Kidney (tissue), 14 donors: ENCODE data around the gene CHAT. TPM values are rescaled to one million over a fixed set of nuclear protein-coding genes. Genes with fewer than 3 reads are reported as not detected.

Source experiments
- DNase-seq, 5 donors: peaks; one replicate each; pipeline ENCODE4 v3.0.0-alpha.2; 2013 to 2020
- FAIRE-seq: peaks from 2 replicates; lab custom pipeline; 2012; peaks lifted over from hg19 to GRCh38; lab: Jason Lieb, UNC
- H3K27ac ChIP-seq, 2 donors: one replicate each; pipeline ENCODE4 v1.7.0; 2013; ENCODE audit warnings: low read depth in 2 of 2, low read length in 2 of 2, inconsistent platforms in 1 of 2
- H3K27me3 ChIP-seq: one replicate; pipeline ENCODE4 v1.7.1; 2013; ENCODE audit warnings: low read length, inconsistent platforms; ENCODE audit not compliant: control insufficient read depth, insufficient read depth
- H3K36me3 ChIP-seq, 3 donors: one replicate each; pipeline versions ENCODE4 v1.7.0 to v1.7.1; 2013; ENCODE audit warnings: low read length in 3 of 3, control low read depth in 1 of 3, inconsistent platforms in 1 of 3; ENCODE audit not compliant: insufficient read depth in 3 of 3, control insufficient read depth in 2 of 3
- H3K4me1 ChIP-seq, 3 donors: one replicate each; pipeline versions ENCODE4 v1.7.0 to v1.7.1; 2013; ENCODE audit warnings: low read length in 3 of 3, inconsistent platforms in 1 of 3, low read depth in 1 of 3; ENCODE audit not compliant: control insufficient read depth in 2 of 3, insufficient read depth in 2 of 3
- H3K4me3 ChIP-seq, 3 donors: one replicate each; pipeline versions ENCODE4 v1.7.0 to v1.8.1; 2013; ENCODE audit warnings: low read length in 3 of 3, control low read depth in 1 of 3, inconsistent platforms in 1 of 3
- H3K9ac ChIP-seq, 3 donors: one replicate each; pipeline versions ENCODE4 v1.7.0 to v1.7.1; 2013; ENCODE audit warnings: low read length in 3 of 3, control low read depth in 1 of 3, inconsistent platforms in 1 of 3
- H3K9me3 ChIP-seq, 3 donors: one replicate each; pipeline versions ENCODE4 v1.7.0 to v1.7.1; 2013; ENCODE audit warnings: low read length in 3 of 3, control low read depth in 1 of 3, inconsistent platforms in 1 of 3; ENCODE audit not compliant: control insufficient read depth in 2 of 3, insufficient read depth in 1 of 3
- CTCF ChIP-seq: IDR thresholded peaks from 3 replicates; pipeline ENCODE4 v1.5.1; 2012; ENCODE audit warnings: mild to moderate bottlenecking, moderate library complexity, borderline replicate concordance; ENCODE audit not compliant: insufficient read depth; ENCODE audit errors: extremely low read depth
- intact Hi-C: fragments of 100-400 bp; cut with DNase I; formaldehyde crosslinking; loops from one replicate; pipeline ENCODE4 v1.11.1; 2022
- polyA plus RNA-seq: library from polyadenylated mRNA; stranded (reverse); fragments of 350-450 nt; fragmentation: Illumina TruSeq; extraction: RNeasy Lipid Tissue Mini Kit (QIAGEN cat#74804); gene quantifications from one replicate; pipeline ENCODE4 v1.2.3, GENCODE V29; 2014; ENCODE audit warnings: low read depth, low replicate concordance; ENCODE audit not compliant: insufficient read depth
- total RNA-seq: library from RNA; stranded (reverse); fragmentation: NEBNext Ultra II Directional; extraction: Animal tissue kit (Norgen Biotek cat#: 25700); gene quantifications from one replicate; pipeline ENCODE4 v1.2.1, GENCODE V29; 2021
- donor health status: control.
- donor health status: control.
- donor health status: control.
- donor health status: control.
- donor health status: control.
- donor health status: DM: yes; HTN: yes; CAD: no.
- donor health status: Normal renal cell carcinoma (clear cell type).

CHAT gene
- total and polyA plus RNA-seq, 2 donors from 2014 or later: not detected

GRCh38 chr10:49696311-49696710 is 82.5 kb downstream of the CHAT start:
- DNase-seq: no peak

GRCh38 chr10:49698679-49699078 is 84.8 kb downstream of the CHAT start:
- no peaks in the 10 kb centered on the region for H3K36me3 ChIP-seq
- no peak overlapping the region for H3K4me3 ChIP-seq
- FAIRE-seq: no peak
- intact Hi-C loops: no loop called here
- no peaks in the 10 kb centered on the region for H3K27me3 ChIP-seq
- no peaks in the 10 kb centered on the region for H3K4me1 ChIP-seq
- no peak for DNase-seq
- H3K9me3 ChIP-seq: peaks cover 0 to 1% (median 0%) of the 10 kb centered on the region in 3 donors
- TF ChIP-seq CTCF: no peak
- no peak overlapping the region for H3K27ac ChIP-seq
- no peak overlapping the region for H3K9ac ChIP-seq

More at GRCh38 chr10:49696311-49696710, 82.5 kb downstream of the CHAT start:
- no peak for TF ChIP-seq CTCF
- peaks cover 0 to 3% (median 0%) of the 10 kb centered on the region in 3 donors for H3K9me3 ChIP-seq
- no peak overlapping the region for H3K9ac ChIP-seq
- H3K27me3 ChIP-seq: no peaks in the 10 kb centered on the region
- no peak overlapping the region for H3K4me3 ChIP-seq
- no peaks in the 10 kb centered on the region for H3K36me3 ChIP-seq
- FAIRE-seq: no peak
- no peaks in the 10 kb centered on the region for H3K4me1 ChIP-seq
- intact Hi-C loops: no loop called here
- H3K27ac ChIP-seq: no peak overlapping the region

- H3K27ac ChIP-seq: no peak overlapping the region
- no peak overlapping the region for H3K9ac ChIP-seq
- H3K4me3 ChIP-seq: no peak overlapping the region
- TF ChIP-seq CTCF: no peak
- no peaks in the 10 kb centered on the region for H3K36me3 ChIP-seq
- FAIRE-seq (no peak), DNase-seq (no peak)
- H3K27me3 ChIP-seq: no peaks in the 10 kb centered on the region
- intact Hi-C loops: no loop called here
- no peaks in the 10 kb centered on the region for H3K4me1 ChIP-seq
- no peaks in the 10 kb centered on the region for H3K9me3 ChIP-seq
Observed at GRCh38 chr10:49700211-49700610, 86.4 kb downstream of the CHAT start.

GRCh38 chr10:49700997-49701396 is 87.2 kb downstream of the CHAT start:
- Histone ChIP-seq H3K27ac (no peak overlapping the region), H3K9me3 (no peaks in the 10 kb centered on the region), H3K4me3 (no peak overlapping the region), H3K9ac (no peak overlapping the region), H3K27me3 (no peaks in the 10 kb centered on the region), H3K4me1 (no peaks in the 10 kb centered on the region), H3K36me3 (no peaks in the 10 kb centered on the region)
- TF ChIP-seq CTCF: no peak
- intact Hi-C loops: no loop called here
- peak in 3 of 5 donors; percentile 27 to 55 (median 53) for DNase-seq
- FAIRE-seq: no peak
